ENCODE measurements around the gene OMD.

The OMD gene

DNA sequence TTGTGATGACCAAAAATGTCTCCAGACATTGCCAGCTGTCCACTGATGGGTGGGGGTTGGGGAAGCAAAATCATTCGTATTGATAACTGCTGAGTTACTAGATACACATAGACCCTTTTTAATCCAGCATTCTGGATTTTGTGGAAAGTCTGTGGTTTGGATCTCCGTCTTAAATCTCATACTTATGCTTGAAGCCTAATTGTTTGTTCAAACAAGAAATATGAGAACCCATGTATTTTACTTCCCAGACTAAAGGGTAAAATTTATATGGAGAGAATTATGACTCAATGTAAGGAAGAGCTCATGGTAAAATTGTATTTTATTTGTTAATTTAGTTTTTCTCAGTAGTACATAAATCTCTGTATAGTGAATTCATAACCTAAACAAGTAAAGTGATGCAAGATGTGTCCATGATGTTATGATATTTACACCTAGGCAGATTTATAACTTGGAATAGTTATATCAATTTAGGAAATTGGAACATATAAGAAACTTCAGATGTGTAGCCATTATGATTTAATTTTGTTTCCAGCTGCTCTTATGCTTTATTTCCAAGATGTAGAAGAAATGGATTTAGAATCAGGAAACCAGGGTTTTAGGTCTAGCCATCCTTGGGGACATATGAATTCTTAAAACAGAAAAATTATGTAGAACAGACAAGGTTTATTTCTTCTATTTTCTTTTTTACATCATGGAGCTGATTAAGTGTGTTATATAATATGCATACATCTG, 15.4 kb downstream of the OMD start:
- DNase-seq = no peak

DNA sequence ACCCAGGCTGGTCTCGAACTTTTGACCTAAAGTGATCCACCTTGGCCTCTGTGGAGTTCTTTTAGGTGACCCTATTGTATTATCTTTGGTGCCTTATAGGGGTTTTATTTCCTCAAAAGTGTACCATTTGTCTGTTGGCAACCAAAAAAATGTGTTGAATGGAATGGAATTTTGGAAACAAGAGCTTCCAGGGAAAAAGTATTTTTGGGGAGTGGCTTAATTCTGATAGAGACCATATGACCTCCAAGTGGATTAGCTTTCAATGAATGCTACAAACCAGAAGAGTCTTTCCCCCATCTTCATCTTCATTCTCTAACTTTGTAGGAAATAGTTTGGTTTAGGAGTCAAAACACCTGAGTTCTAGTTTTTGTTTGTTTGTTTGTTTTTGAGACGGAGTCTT, 16.5 kb downstream of the OMD start:
- DNase-seq = no peak

DNA sequence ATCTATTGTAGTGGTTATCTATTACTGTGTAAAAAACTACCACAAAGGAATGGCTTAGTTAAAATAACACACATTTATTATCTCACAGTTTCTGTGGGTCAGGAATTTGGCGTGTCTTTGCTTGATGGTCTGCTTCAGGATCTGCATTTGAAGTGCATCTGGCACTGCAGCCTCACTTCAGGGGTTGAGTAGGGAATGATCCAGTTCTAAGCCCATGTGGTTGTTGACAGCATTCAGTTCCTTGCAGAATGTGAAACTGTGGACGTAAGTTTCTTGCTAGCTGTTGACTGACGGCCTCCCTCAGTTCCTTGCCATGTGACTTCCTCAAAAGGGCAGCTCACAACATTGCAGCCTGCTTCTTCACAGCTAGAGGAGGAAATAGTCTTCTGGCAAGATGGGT, 17.8 kb downstream of the OMD start:
- no peak for DNase-seq

DNA sequence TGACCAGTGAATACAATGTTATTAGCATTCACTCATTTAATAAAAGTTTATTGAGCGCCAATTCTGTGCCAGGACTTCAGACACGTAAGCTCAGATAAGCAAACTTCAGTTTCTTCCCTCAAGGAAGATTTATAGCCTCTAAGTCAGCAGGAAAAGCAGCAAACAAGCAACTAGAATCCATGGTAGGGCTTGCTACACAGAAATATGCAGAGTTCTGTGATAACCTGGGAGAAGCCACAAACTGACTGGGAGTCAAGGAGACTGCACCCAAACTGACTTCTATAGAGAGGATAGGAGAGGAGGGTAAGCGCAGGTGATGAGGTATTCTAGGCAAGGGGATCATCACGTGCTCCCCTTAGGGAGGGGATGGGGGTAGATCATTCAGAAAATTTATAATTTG, 18.5 kb downstream of the OMD start:
- no peak for DNase-seq

DNA sequence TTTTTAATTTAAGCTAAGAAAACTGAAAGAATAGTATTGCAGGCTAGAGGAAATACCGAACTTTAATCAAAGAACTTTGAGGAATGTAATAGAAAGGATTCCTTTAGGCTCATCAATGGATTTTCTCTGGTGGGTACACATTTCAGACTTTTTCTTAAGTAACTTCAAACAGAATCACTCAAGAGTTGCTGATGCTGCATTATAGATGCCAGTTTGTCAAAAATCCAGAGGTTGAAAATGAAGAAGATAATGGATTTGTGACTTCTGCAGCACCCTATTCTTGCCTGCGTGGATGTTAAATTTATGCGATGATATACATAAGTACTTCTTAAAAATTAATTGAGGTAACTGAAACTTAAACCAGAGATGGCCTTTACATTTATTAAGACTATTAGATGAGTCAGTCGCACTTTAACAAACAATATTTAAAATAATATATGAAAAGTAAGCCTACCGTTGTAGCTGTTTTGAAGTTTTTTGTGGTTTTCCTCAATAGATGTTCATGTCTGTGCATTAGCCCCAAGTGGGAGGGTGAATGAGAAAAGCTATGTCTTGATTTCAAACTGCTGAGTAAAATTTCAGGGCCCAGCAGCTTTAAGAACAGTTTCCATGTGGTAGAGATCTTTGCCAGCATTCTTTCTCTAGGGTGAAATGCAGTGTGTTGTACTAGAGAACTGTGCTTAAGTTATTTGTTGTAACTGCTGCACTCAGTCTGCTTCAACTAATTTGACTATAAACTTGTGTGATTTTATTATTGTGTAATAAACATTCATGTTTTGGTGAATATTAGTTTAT, 20.0 kb downstream of the OMD start, which contains the start of gene OGN:
OGN (minus strand) TSS at position 537 of the 795 bp plus-strand sequence. CDS start 1,171 bp downstream, outside the sequence.
- DNase-seq = no peak

DNA sequence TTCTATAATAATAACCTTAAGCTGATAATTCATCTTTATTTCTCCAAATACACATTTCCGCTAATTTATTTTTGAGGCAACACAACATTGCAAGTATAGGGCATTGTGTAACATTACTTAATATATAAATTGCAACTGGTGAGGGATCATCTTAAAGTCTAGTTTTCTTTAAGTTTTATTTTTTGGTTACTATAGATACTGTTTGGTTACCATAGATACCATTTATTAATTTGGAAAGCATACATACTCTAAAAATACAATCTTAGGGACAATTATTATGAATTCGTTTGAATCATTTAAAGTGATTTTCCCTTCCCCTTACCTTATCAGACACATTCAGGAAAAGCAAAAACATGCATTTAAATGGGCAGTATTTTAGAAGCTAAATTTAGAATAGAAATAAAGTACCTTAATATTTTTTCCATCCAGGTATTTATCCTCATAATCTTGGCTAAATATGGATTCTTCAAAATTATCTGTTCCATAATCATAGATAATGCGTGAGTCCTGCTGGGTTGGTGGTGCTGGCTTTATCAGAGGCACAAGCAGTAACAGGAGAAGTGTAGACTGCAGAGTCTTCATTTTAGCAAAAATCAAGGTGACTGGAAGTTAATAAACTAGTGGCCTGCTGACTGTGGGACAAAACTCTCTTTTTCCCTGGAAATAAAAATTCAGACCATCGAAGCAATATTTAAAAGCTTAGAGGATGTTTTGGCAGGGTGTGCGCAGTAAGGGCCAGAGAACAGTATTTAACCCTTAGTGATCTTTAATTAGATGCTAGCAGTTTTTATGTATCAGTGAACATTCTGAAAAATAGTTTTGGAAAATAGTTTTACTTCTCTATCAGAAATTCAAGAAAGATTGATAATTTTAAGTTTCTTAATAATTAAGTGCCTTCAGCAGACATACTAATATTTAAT, 21.2 kb downstream of the OMD start:
- no peak for DNase-seq

DNA sequence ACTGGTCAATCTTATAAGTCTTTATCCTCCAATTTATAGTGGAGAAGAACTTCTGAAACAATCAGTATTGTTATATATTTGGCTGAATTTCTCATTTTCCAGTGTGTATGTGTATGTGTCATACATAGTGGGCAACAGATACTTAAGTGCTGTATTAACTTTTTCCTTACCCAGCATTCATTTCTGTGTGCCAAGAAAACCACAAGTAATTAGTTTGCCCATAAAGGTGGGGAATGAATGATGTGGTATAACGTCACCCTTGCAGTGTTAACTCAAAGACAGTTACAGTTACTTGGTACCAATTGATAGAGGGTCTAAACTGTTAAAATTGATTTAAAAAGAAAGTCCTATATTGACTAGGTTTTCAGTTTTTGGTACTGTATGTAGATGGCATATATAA, 21.9 kb downstream of the OMD start:
- no peak for DNase-seq

DNA sequence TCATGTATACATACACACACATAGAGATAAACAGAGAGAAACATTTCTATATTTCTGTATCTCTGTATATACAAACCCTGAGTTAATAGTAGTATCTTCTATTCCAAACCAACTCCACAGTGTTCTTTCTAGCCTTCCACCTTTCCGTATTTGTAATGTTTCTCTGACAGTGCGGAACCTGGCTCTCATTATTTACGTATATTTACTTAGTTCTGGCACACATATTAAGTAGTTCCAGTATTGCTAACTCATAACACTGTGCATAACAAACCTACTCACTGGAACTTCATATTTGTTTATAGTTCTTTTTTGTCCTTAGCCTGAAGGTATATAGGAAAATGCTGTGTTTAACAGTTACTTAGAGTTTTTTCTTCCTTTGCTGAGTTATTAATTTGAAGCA, 26.4 kb downstream of the OMD start:
- no peak for DNase-seq

DNA sequence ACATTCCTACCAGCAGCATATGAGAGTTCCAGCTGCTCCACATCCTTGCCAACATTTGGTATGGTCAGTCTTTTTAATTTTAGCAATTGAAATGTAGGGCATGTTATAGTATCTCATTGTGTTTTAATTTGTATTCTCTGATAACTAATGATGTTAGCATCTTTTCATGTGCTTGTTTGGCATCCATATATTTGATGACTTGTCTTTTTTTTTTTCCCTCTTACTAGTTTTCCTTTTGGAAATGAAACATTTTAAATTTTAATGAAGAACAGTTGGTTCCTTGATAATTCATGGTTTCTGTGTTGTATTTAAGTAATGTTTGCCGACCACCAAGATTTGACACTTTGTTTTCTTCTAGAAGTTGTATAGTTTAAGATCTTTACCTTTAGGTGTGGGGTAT, 28.7 kb downstream of the OMD start:
- DNase-seq = no peak

DNA sequence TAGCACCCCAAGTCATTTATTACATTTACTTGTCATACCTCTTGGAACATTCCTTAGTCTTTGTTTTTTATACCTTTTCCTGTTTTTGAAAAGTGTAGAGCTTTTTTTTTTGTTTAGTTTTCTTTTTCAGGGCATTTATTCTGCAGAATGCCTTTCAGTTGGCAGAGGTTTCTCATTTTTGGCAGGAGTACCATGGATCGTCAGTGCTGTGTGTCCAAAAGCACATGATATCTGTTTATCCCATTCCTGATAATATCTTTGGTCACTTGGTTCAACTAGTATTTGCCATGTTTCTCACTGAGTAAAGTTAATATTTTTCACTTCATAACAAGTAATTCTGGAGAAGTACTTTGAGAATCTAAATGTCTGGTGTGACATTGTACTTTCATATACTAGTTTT, 30.6 kb downstream of the OMD start:
- DNase-seq = no peak

DNA sequence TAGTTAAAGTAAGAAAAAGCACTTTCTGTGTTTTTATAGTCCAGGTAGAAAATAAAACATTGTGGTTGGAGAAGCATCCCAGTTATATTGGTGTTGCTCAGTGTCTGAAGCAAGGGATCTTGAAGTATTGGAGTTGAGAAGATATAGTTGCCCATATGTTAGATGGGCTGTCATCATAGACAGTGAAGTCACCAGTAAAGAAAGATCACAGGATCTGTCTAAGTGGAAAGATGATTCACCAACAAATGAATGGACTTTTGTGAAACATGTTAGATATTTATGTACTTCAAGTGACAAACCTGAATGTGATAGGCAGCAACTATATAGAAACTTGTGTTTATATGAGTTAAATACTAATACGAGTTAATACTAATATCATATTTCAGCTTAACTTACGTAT, 31.6 kb downstream of the OMD start:
- DNase-seq = no peak

DNA sequence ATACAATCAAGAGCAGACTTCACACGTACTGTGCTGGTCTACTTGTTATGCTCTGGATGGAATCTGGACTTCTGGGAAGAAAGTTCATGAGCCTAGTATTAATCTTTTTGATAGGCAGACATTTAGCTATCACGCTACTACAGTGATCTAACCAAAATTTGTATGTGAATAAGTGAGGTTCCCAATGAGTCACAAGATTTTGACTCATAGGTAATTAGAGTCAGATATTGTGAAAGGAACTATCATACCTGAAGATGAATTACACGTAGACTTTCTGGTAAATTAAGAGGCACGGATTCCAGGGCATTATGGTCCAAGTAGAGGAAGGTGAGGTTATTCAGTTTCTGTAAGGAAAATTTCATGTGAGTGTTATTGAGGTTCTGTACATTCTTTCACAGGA, 38.3 kb downstream of the OMD start:
- no peak for DNase-seq

DNA sequence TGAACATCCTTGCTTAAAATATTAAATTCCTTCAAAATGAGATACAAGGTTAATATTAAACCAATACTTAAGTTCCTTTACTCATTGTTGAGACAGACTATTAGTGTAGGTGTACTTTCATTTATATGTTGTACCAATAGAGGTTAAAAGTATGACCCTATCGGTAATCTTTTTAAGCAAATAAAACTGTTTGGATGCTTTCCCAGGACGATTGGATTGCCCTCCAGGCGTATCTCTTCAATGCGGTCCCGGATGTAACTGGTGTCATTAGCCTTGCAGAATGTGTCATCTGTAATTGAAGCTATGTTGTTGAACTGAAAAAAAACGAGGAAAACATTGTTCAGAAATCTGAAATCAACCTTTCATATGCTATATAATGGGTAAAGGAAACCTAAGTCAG, 38.8 kb downstream of the OMD start:
- no peak for DNase-seq

DNA sequence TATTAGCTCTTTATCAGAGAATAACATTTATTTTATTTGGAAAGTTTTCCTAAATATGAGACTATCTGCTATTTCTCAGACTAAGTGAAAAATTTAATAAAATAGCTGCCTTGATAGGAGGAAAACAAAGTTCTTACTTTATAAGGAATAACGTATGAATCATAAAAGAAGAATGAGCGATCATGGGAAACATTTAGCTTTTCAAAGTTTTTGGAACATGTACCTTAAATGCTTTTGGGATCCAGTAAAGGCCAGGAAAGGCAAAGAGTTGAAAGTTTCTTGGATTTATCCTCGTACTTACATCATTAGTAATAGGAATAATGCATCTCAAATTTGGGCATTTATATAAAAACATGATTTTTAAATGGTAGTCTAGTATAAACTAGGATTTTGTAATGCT, 39.3 kb downstream of the OMD start:
- DNase-seq = no peak

DNA sequence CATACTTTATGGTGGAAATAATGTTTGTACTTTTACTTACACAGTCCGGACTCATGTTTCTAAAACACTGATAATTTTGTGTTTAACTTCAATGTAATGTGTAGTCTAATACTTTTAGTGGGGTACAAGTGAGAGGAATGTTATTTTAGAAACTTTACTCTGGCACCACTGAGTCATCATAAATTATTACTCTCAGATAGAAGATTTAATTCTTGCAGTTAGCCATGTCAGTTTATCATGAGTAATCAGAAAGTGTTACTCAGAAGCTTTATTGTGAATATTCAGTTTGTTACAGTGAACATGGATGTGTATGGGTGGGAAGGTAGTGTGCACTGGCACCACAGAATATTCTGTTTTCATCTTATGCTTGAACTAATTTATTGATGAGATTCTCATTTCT, 39.9 kb downstream of the OMD start:
- no peak for DNase-seq

DNA sequence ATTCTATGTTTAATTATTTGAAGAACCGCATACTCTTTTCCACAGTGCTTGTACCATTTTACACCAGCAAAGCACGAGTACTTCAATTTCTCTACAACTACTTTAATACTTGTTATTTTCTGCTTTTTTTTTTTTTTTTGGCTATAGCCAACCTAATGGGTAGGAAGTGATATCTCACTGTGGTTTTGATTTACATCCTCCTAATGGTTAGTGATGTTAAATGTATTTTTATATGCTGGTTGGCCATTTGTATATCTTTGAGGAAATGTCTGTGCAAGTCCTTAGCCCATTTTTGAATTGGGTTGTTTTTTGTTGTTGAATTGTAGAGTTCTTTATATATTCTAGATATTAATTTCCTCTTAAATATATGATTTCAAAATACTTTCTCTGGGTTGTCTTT, 42.5 kb downstream of the OMD start:
- no peak for DNase-seq

DNA sequence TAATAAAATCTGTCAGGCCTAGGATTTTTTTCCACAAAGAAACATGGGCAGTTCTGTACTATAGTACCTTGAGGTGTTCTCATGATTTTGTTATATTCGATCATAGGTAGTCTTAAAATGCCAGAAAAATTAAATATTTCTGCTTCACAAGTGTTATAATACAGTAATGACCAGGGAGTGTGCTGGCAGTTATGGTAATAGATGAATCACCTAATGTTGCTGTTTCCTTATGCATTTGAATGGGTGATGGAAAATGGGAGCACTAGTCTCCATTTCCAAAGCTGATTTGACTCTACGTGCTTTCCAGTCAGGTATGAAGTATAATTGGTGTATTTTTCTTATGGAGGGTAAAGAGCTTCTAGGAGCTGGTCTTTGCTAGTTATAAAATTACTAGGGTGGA, 43.7 kb downstream of the OMD start:
- DNase-seq = no peak

DNA sequence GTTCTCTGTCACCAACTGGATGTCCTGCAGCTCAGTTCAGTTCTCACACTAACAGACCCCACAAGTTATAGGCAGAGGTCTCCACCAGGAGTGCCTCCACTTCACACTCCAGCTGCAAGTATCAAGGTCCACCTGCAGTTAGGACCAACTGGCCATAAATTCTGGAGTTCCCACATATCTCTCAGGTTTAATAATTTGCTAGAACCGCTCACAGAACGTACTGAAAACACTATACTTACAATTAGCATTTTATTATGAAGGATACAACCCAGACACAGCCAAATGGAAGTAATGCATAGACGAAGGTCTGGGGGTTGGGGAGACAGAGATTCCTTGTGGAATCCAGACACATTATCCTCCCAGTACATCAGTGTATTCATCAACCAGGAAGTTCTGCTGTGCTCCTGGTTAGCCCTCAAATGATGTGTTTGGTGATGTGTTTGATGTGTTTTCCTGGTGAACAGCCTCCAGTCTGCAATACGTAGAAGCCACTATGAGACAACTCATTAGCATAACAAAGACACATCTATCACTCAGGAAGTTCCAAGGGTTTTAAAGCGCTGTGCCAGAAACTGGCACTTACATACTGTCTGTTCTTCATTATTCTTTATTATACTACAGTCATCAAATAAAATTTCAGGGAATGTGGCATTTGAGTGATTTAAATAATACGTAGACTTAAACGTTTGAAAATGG, 45.3 kb downstream of the OMD start:
- DNase-seq = no peak

DNA sequence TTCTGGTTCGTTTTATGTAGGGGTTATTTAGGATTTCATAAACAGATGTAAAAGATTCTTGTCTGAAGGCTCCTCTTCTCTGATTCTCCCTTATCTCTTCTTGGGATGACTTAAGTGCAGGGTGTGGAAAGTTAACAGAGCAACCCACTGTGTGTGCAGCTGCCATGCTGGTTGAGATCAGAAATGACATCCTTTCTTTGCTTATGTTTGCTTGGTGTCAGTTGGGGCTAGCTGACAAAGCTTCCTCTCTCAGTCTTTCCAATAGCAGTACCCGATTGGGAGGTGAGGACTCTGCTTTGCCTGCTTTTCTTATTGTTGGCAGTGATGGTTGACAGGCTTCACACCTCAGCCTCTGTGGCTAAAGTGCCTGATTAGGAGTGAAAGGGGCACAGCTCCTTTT, 46.4 kb downstream of the OMD start:
- DNase-seq = no peak

DNA sequence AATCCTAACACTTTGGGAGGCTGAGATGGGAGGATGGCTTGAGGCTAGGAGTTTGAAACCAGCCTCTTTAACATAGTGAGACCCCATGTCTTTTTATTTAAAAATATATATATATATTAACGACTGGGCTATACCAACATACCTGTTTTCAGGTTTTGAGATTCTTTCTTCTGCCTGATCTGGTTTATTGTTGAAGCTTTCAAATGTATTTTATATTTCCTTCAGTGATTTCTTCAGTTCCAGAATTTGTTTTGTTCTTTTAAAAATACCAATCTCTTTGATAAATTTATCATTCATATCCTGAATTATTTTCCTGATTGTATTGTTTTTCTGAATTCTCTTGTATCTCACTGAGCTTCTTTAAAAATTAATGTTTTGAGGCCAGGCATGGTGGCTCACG, 51.1 kb downstream of the OMD start:
- DNase-seq = no peak

DNA sequence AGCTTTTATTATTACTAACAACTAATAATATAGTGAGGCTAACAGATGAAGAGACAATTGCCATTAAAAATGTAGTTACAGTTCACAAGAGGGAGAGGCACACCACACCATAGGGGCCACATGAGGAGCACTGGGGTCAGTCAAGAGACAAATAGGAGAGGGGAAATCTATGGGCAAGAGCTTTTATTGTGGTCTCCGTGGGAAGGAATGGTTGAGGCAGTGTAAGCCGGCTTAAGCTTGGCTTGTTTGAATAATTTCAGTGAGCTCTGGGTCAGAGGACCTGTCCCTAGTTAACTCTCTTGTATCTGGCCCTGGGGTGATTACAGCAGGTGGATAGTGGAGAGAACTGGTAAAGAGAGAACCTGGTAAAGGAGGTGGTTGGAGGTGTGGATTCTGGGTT, 55.2 kb downstream of the OMD start:
- DNase-seq = no peak

All from DMS79 (cell line).